HG02885 (cell line): ENCODE results near the gene SLC6A12.

ENCODE experiments used
- ATAC-seq: cut with Tn5 transposase; IDR thresholded peaks from one replicate; pipeline ENCODE4 v1.9.1; 2021; ENCODE audit warnings: mild to moderate bottlenecking; ENCODE audit not compliant: unreplicated experiment, poor library complexity

SLC6A12 gene

DNA sequence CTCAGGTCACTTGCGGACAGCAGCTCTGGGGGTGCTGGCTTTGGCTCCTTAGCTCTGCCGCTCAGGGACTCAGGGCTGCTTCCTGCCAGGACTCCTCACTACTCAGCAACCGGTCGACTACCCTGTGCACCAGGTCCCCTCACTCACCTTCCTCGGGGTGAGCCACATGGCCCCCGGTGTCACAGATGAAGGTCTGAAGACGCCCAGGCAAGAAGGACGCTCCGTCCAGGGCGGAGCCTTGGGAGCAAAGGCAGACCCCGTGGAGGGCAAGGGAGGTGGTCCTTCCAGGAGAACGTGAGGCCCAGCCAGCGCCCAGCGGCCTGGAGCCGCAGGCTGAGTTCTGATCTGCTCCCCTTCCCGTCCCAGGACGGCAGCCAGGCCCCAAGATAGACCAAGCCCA, 32.0 kb downstream of the SLC6A12 start:
- ATAC-seq, result no peak

DNA sequence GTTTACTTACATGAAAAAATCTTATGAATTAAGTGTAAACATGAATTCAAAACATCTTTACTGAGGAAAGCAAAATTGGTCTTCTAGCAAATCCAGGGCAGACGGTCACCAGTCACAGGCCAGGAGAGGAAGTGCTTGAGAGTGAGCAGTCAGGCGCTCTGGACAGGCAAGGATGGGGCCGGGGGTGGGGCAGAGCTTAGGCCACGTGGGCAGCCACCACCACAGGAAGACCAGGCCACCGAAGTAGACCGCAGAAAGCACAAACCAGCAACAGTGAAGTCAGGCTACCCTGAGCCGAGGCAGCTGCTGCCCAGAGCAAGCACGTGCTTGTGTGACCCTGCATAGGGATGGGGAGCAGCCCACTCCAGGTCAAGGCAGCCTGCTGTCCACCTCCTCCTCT, 33.5 kb downstream of the SLC6A12 start:
- peak; percentile 76 for ATAC-seq

DNA sequence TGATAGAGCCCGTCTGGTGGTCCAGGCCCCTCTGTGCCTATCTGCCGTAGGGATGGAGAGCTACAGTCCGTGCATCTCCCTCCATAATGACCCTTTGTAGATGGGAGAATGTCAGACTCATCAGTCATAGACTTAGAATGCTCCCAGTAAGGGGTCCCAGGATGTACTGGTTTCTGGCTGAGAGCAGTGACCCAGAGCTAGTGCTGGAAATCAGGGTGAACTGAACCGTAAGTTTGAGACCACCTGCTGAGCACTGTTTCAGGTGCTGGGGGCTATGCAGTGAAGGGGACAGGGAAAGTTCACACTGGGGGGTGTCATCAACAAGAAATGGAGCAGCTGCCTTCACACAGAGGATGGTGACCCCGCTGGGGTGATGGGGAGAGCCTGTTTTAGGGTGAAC, 34.1 kb downstream of the SLC6A12 start:
- ATAC-seq, result no peak

DNA sequence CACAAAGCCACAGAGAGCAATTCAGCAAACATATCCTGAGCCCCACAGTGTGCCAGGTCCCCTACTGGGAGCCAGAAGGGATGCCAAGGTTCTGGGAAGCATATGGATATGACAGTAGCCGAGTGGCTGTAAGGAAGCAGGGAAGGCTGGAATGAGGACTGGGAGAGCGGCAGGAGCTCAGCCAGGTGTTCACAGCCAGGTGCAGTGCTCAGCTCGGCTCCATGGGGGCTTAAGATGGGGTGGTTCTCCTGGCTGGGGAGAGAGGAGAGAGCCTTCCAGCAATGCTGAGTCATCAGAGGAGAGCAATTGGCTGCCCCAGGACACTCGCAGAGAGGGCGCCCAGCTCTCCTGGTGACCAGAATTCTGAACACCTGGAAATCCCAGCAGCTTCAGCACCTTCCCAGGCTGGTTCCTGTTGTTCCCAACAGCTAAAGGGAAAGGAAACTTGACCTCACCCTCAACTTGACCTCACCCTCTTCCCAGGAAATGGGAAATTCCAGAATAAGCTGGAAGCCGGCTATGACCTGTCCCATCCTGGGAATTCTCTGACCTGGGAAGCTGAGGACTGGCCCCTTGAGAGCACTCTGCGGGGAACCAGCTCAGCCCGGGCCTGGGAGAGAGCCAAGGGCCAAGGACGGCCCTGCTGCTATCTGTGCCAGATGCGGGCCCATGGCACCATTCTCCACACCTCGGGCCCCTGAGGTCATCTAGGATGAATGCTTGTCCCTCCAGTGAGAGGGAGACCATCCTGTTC, 34.6 kb downstream of the SLC6A12 start:
- no peak for ATAC-seq

DNA sequence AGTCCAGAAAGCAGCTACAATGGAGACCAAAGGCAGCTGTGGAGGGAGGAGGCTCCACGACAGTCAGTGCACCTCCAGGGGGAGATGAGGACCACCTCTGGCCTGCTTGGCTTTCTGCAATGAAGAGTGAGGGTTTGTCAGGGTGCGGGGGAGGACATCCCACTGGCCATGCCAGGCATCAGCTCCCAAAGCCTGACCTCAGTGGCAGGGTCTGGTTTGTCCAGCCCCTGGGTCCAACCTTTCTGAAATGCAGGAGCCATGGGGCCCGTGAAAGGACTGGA, 35.2 kb downstream of the SLC6A12 start:
- no peak for ATAC-seq

DNA sequence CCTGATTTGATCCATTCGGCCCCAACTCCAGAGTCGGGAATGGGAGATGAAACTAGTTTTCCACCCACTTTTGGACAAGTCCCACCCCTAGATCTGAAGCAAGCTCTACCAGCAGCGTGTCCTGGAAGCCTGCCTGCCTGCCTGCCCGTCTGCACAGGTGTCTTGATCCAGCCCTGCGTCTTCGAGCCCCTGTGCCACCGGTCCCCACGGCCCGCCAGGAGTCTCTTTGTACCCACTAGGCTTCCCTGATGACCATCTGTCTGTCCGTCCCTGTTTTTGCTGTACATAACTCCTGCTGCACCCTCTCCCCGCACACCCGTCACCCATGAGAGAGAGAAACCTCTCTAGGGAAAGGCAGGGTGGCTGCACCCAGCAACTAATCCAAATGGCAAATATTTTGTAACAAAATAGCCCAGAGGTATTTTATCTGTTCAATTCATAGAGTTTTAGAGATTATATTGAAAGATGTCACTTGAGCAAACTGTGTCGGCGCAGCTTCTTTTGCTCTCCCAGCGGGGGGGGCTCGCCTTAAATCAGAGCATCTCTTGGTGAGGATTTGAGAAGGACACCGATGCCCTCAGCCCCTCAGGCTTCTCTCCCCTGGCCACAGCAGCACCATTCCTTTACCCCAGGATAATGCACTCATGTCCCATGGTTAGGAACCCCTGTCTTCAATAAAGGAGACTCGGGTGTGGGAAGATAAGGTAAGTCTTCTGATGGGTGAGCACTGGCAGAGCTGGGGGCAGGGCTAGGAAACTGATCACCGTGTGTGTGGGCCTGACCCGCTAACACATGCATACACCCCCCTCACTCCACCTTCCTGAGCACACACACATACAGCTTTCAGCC, 35.8 kb downstream of the SLC6A12 start:
- no peak for ATAC-seq

DNA sequence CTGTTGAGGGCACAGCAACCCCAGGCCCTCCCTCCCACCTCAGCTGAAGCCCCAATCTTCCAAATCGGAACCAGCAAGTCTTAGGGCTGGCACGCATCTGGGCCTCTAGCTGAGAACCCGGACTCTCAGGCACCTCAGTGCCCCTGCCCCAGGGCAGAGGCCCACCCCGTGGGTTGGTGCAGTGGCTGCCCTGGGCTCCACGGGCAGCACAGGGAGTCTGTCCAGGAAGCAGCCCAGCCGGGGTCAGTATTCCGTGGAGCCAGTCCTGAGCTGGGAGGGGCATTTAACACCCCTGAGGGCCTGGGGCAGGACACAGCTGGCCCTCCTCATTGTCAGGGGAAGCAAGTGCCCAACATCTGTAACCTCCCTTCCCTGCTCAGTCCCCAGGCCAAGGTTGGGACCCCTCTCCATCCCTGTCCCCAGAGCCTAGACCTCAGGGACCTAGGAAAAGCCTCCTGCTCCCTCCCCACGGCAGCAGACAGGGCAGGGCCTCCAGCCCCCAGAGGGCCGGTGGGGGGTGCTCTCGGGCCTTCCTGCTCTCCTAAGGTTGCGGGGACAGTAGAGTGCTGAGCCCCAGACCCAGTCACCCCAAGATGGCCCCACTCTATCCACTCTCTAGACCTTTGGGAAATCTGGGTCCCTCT, 36.5 kb downstream of the SLC6A12 start:
- ATAC-seq, result no peak

DNA sequence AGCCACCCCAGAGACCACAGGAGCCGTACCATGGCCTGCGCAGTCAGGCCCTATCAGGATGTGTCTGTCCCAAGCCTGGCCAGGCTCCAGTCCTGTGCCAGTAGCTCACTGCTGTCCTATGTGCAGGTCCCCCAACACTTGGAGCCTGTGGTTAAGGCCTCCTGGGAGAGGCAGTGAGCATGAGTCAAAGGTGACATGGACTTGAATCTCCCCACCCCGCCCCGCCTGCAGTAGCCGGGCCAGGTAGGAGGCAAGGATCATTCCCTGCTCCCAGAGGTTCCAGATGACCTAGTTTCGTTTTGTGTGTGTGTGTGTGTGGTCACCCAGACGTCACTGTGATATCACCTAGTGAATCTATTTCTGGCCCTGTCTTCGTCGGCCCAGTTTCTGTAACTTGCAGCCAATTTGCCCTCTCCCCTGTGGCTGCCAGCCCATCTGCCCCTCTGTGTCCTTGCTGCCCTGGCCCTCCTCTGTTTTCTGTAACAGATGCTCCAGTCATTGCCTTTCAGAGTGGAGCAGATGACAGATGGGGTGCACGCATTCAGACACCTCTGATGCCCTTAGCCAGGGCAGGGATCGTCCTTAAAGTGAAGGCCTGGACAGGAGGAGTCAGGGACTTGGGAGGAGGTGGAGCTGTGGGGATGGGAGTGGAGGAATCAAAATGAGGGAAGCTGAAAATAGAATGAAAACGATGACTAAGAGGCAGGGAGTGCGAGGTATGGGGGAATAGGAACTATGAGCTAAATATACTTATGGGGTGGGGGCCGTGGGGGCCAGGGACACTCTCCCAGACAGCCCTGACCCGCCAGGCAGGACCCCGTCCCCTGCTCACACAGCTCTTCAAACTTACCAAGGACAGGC, 37.4 kb downstream of the SLC6A12 start:
- ATAC-seq, result no peak

DNA sequence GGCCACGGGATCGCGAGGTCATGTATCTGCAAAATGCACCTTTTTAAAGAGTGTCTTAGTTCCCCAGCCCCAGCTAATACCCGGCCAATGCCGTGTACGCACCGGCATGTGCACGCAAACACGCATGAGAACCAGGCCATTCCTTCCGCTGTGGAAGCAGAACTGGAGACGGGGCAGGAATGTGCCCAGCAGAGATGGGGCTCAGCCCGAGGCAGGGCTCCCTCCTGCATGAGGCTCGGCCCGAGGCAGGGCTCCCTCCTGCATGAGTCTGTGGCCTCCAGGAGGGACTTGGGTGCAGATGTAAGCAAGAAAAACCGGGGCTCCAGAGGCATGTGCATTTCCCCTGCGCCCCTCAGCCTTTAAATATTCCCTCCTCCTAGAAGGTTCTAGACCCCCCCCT, 38.2 kb downstream of the SLC6A12 start:
- no peak for ATAC-seq

DNA sequence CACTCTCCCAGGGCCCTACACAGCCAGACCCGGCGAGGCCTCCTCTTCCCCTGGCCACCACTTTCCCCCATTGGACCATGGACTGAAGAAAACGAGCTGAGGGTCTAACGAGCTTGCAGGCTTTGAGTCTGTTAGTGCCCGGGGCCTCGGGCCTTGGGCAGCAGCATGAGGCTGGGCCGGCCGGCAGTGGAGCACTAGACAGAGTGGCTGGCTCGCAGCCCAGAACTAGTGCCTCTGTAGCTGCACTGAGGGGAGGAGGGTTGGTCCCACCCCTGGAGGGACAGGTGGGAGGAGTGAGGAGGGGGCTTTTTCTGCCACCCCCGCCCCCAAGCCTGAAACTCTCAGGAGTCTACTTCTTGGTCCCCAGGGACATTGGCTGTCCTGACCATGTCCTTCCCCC, 38.7 kb downstream of the SLC6A12 start:
- no peak for ATAC-seq

DNA sequence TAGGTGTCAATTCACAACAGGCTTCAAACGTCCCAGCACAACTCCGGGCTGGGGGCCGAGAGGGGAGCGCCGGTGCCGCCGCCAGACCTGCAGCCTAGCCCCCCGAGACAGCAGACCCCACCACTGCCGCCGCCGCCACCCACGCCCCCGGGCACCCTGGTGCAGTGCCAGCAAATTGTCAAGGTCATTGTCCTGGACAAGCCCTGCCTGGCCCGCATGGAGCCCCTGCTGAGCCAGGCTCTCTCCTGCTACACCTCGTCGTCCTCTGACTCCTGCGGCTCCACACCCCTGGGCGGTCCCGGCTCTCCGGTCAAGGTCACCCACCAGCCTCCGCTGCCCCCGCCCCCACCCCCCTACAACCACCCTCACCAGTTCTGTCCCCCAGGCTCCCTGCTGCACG, 39.4 kb downstream of the SLC6A12 start:
- ATAC-seq, result no peak

DNA sequence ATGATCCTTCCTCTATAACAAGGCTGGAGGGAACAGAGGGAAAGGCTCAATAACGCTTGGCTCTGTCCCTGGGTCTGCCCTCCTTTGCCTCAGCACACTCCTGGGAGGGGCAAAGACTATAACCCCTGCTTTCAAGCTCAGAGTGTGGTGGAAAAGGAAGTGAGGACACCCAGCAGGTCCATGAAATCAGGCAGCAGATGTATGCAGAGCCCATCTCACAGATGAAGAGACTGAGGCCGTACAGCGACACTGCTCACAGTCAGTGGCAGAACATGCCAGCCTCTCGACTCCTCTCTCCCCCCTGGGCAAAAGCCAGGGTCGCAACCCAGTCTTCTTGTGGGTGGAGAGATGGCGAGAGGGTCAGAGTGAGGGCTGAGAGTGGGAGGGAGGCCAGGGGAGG, 39.8 kb downstream of the SLC6A12 start:
- ATAC-seq, result no peak

DNA sequence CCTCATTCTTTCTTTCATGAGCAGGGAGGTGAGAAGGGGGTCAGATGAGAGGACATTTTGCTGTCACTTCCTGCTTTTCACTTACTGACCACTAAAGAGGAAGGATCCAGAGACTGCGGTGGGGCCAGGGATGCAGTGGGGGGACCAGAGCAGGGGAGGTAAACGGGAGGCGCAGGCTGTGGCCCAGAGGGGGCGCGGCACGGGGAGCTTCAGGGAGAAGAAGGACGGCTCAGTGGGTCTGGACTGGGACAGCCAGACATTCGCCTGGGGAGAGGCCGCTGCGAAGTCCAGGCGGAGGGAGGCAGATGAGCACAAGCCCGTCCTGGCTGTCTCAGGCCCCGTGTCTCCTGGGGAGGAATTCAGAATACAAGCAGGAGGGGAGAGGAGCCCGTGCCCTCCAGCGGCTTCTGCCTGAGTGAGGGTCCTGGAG, 41.2 kb downstream of the SLC6A12 start:
- no peak for ATAC-seq

DNA sequence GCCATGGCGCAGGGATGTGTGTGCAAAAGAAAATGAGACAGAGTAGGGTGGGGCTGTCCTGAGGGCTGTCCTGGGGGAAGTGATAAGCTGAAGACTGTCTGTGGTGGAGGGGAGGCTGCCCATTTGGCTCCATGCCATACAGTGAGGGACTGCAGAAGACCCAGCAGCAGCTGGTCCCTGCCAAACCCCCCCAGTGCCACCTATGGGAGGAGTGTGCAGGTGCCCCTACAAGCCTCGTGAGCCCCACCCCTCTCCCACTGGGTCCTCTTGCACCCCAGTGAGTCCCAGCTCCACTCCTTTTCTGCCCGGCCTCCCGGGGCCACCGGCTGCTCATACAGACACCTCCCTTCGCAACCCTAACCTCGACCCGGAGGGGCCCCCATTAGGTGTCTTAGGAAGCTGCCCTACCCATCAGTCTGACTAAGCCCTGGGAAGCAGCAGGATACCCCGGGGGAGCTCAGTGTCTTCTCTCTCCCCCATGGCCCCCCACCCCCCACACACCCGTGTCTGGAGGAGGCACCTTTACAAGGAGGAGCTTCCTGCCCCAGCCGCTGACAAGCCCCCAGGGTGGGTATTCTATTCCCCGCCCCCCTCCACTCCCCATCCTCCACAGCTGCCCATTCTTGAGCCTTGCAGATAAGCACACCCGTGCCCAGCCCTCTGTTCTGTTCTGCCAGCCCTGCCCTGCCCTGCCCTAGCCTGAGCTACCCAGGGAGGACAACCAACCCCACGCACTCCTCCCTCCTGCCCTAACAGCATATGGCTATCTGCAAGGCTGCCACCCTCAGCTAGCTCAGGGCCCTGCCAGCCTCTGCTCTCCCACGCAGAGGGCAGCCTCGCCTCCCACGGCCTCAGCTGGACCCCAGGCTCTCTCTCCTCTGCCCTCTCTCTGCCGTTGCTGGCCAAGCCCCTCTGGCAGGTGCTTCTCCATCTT, 41.9 kb downstream of the SLC6A12 start:
- ATAC-seq, result no peak

DNA sequence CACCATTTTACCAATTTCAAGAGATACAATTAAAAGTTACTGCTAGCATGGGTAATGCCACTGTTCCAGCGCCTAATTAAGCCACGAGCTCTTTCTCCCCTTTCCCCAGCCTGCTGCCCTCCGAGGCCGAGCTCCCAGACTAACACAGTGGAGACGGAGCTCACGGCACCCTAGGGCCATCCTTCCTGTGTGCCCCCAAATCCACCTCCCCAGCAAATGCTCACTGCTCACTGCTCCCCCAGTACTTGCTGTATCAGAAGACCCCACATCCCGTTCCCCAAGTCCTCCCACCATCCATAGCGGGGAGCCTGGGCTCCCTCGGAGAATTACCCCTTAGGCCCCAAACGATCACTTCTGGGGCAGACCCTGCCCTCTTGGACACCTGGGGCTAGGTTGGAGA, 42.7 kb downstream of the SLC6A12 start:
- no peak for ATAC-seq

DNA sequence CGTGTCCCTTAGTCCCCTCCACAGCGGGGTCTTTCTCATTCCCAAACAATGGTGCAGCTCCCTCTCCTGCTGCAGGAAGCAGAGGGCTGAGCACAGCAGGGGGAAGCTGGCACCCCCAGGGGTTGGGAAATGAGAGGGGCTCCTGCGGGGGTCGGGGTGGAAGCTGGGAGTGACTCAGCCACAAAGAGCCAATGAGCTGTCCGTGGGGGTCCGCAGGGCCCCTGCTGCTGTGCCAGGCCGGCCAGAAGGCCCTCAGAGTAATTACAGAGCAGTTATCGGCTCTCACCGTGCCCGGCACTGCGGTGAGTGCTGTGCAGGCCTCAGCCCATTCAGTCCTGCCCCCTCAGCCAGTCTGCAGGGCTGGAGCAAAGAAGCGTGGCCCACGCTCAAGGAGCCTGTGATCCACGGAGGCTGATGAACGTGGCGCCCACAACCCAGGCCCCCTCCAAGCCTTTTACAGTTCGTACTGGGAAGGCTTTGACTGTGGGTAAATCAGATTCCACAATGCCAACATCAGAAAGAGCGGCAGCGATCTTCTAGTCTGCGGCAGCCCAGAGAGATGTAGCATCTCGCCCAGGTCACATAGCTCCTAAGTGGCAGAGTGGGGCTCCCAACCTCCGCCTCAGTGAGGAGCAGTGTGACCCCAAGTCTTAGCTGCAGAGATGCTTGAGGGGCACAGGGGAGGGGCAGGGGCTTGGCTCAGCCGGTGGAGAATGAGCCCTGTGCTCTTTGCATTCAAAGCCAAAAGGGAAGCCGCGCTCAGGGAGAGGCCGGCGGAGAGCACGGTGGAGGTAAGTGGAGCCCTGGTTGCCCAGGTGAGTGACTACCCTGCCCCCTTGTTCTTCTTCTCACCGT, 43.4 kb downstream of the SLC6A12 start:
- ATAC-seq, result no peak

DNA sequence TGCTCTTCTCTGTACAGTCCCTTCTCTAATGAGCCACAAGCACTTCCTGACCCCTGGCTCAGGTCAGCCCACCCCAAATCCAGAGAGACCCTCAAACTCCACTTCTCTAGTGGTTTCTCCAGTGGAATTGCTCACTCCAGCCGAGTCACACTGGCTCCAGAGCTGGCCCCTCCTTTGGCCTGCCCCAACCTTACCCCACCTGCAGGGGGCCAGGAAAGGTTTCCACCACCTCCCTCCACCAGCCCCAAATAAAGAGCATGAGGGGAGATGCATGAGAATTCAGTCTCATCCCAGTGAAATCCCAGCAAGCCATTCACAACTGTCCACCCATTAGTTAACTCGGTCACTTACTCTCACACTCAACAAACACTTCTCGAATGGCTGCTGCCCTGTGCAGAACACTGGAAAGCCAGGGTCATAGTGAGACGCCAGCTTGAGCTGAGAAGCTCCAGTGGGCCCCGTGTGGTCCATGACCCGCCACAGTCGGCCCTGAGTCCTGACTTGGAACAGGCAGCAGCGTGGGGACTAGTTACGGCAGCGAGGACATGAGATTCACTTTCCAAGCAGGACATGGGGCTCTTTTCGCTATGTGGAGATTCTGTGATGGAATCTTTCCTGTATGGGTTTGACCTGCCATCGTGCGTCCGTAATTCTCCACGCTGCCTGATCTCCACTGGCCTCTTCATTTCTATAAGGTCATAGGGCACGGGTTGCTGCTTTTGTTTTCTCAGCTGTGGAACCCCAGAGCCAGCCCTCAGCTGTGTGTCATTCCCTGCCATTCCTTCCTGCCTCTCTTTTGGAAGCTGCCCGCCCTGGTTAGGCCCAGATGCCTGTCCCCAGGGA, 44.2 kb downstream of the SLC6A12 start:
- no peak for ATAC-seq
